Activated T-helper 17 cell treated with anti-CD3 and anti-CD28 coated beads, Interleukin-2, amount 50 U/mL, for 72 hours (primary cell): Measurements from ENCODE around the gene PTPRQ. TPM values are rescaled to one million over a fixed set of nuclear protein-coding genes. Genes with fewer than 3 reads are reported as not detected.

Experiments used
- ATAC-seq: fragments of 150-1000 bp; cut with Tn5 transposase; replicated peaks from 2 replicates; pipeline ENCODE4 v1.10.0; 2021; ENCODE audit warnings: mild to moderate bottlenecking, moderate library complexity
- H3K27ac Mint-ChIP-seq: one replicate; pipeline ENCODE4 v1.8.0; 2022; ENCODE audit warnings: mixed read lengths
- H3K27me3 Mint-ChIP-seq: one replicate; pipeline ENCODE4 v1.8.0; 2022; ENCODE audit warnings: mixed read lengths
- H3K36me3 Mint-ChIP-seq: one replicate; pipeline ENCODE4 v1.8.0; 2022; ENCODE audit warnings: low read depth, mild to moderate bottlenecking, mixed read lengths
- H3K4me1 Mint-ChIP-seq: one replicate; pipeline ENCODE4 v1.8.0; 2022; ENCODE audit warnings: mixed read lengths
- H3K4me3 Mint-ChIP-seq: one replicate; pipeline ENCODE4 v1.8.0; 2022; ENCODE audit warnings: mild to moderate bottlenecking, mixed read lengths
- H3K9me3 Mint-ChIP-seq: one replicate; pipeline ENCODE4 v1.8.0; 2022; ENCODE audit warnings: mixed read lengths
- total RNA-seq, 2 donors: library from RNA; stranded (reverse); gene quantifications; one replicate each; pipeline ENCODE4 v1.2.3, GENCODE V29; 2022

The PTPRQ gene
- total RNA-seq, 2 donors from 2014 or later: not detected

DNA sequence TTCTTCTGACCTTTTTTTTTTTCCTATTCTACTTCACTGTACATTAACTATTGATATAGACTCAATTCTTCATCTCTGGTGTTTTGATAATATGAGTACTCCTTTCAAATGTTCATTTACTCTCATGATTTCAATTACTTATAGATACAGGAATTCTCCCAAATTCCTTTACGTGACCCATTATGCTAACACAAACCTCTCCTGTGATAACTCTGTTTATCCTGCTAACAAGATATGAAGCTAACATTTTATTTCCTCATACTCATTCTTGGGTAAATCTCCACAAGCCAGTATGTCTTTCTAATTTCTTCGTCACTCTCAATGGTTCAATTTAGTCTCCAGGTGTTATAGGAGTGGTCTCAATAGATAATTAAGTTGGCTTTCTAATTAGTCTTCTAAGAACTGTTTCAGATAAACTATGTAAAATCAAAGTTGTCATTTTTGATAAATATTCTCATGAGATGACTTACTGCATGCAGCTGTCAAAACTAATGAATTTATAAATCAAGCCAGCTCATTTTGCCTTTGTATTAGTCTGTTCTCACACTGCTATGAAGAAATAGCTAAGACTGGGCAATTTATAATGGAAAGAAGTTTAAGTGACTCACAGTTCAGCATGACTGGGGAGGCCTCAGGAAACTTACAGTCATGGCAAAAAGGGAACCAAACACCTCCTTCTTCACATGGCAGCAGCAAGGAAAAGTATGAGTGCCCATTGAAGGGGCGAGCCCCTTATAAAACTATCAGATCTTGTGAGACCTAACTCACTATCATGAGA lies 132.8 kb downstream of the PTPRQ start:
- no peak for ATAC-seq
- Mint-ChIP-seq H3K27me3 (no peaks in the 10 kb centered on the region), H3K9me3 (peaks cover 13% of the 10 kb centered on the region), H3K27ac (no peak overlapping the region), H3K4me1 (no peaks in the 10 kb centered on the region), H3K4me3 (no peak overlapping the region), H3K36me3 (no peaks in the 10 kb centered on the region)

DNA sequence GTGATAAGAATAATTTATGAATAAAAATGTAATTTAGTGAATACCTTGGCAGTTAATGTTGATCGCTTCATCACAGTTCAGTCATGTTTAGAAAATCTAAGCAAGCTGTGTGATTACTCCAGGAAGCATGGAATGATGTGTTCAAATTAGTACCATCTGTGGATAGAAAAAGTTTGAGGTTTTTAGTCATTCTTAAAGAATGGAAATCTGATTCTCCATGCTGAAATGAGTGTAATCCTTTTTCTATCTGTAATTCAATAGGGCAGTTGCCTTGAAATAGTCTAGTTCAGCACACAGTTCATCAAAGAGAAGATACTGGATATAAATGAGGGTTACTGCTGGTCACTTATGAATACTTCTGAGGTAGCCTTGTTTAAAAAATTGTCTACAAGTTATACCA lies 136.2 kb downstream of the PTPRQ start:
- Mint-ChIP-seq H3K4me3 (no peak overlapping the region), H3K4me1 (no peaks in the 10 kb centered on the region), H3K9me3 (peaks cover 18% of the 10 kb centered on the region), H3K27ac (no peak overlapping the region), H3K27me3 (no peaks in the 10 kb centered on the region), H3K36me3 (no peaks in the 10 kb centered on the region)
- ATAC-seq: no peak

DNA sequence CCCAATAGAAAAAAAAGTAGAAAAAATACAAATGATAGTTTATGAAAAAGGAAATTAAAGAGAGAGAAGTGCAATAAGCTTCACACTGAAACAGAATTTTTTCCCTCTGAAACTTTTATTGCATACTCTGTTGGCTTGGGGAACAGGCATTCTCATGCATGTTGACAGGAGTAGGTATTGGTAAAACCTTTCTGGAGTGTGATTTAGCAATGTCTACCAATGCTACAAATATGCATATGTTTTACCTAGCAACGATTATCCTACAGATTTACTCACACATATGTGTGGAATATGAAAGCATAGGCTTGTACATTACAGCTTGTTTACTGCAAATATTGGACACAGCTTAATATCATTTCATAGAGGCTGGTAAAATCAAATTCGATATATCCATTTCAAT lies 137.7 kb downstream of the PTPRQ start:
- Mint-ChIP-seq H3K27ac (no peak overlapping the region), H3K4me1 (no peaks in the 10 kb centered on the region), H3K36me3 (no peaks in the 10 kb centered on the region), H3K27me3 (no peaks in the 10 kb centered on the region), H3K4me3 (no peak overlapping the region), H3K9me3 (peaks cover 22% of the 10 kb centered on the region)
- no peak for ATAC-seq

DNA sequence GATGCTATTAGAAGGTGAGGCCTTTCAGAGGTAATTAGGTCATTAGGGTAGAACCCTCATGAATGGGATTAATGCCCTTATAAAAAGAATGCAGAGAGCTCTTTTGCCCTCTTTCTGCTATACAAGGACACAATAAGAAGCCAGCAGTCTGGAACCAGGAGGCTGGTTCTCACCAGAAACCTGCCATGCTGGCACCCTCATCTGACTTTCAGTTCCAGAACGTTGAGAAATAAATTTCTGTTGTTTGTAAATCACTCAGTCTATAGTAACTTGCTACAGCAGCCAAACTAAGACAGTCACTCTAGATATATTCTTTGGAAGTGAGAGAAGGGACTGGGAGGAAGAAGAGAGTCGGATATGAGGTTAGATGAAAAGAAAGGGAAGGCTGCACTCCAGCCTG lies 138.4 kb downstream of the PTPRQ start:
- no peaks in the 10 kb centered on the region for H3K36me3 Mint-ChIP-seq
- H3K9me3 Mint-ChIP-seq: peaks cover 21% of the 10 kb centered on the region
- no peak for ATAC-seq
- H3K4me3 Mint-ChIP-seq: no peak overlapping the region
- no peak overlapping the region for H3K27ac Mint-ChIP-seq
- no peaks in the 10 kb centered on the region for H3K4me1 Mint-ChIP-seq
- no peaks in the 10 kb centered on the region for H3K27me3 Mint-ChIP-seq

DNA sequence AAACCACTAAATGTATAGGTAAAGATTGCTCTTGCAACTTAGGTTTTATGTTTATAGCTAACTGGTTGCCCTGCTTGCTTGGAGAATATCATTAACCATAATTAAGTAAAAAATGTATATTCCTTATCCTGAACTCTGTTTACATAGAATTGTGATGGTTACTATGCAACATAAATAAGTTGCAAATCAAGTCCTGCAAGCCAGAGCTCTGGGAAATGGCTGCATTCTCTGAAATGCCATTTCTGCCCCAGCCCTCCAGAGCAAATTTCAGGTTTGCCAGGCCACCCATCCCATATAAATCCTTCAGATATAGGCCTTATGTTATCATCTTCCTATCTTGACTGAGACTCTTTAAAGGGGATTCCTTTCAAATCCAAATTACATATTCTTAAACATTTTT lies 145.0 kb downstream of the PTPRQ start:
- H3K4me3 Mint-ChIP-seq: no peak overlapping the region
- H3K4me1 Mint-ChIP-seq: no peaks in the 10 kb centered on the region
- H3K27ac Mint-ChIP-seq: no peak overlapping the region
- H3K9me3 Mint-ChIP-seq: peaks cover 12% of the 10 kb centered on the region
- no peaks in the 10 kb centered on the region for H3K36me3 Mint-ChIP-seq
- H3K27me3 Mint-ChIP-seq: no peaks in the 10 kb centered on the region
- ATAC-seq: no peak

DNA sequence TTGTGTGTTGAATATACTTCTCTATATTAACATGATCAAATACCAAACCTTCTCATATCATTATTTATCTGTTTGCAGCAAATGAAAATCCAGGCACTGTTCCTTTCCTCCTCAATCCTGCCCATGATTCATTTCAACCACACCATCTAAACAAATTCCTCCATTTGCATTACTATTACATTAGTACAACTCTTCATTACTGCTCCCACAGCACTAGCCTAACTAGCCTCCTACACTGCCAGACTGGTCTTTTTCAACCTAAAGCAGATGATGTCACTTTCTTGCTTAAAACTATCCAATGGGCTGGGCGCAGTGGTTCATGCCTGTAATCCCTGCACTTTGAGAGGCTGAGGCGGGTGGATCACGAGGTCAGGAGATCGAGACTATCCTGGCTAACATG lies 146.1 kb downstream of the PTPRQ start:
- no peaks in the 10 kb centered on the region for H3K27me3 Mint-ChIP-seq

DNA sequence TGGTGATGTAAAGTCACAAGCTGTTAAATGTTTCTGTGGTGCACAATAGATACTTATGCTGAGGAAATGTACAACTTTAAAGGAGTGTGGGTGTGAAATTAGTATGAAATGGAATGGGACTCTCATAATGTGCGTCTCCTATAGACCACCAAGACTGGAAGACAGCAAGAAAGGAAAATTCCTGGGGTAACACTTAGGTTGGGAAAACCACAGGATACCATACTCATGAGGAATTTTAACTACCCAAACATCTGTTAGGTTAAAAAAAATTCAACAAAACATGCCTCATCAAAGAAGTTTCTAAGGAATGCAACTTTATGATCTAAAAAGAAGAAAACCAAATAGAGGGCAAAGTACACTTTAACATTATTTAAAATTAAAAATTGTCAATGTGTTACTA lies 149.7 kb downstream of the PTPRQ start:
- Mint-ChIP-seq H3K27ac (no peak overlapping the region), H3K9me3 (peaks cover 4% of the 10 kb centered on the region), H3K27me3 (no peaks in the 10 kb centered on the region), H3K4me3 (no peak overlapping the region), H3K4me1 (no peaks in the 10 kb centered on the region), H3K36me3 (no peaks in the 10 kb centered on the region)
- no peak for ATAC-seq

More for the DNA sequence above, 146.1 kb downstream of the PTPRQ start:
- Mint-ChIP-seq H3K9me3 (peaks cover 12% of the 10 kb centered on the region), H3K4me1 (no peaks in the 10 kb centered on the region), H3K36me3 (no peaks in the 10 kb centered on the region), H3K27ac (no peak overlapping the region), H3K4me3 (no peak overlapping the region)
- no peak for ATAC-seq

DNA sequence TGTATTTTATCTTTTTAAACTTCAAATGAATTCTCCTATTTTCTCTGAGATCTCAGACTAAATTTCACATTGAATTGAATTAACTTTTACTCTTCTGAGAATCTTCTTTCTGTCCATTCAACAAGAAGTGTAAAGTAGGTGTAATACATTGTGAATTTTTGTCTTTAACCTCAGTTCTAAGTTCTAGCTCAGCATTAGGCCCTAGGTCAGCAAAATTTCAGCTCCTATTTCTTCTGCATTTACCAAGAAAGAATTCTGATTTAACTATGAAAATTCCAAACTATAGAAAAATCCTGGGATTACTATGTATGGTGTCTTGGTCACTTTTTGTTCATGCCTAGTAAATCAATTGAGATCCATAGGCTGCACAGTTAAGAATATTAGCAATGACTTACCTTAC lies 152.5 kb downstream of the PTPRQ start:
- H3K27me3 Mint-ChIP-seq: no peaks in the 10 kb centered on the region
- ATAC-seq: no peak
- no peak overlapping the region for H3K4me3 Mint-ChIP-seq
- no peaks in the 10 kb centered on the region for H3K36me3 Mint-ChIP-seq
- H3K9me3 Mint-ChIP-seq: peaks cover 7% of the 10 kb centered on the region
- no peaks in the 10 kb centered on the region for H3K4me1 Mint-ChIP-seq
- H3K27ac Mint-ChIP-seq: no peak overlapping the region

DNA sequence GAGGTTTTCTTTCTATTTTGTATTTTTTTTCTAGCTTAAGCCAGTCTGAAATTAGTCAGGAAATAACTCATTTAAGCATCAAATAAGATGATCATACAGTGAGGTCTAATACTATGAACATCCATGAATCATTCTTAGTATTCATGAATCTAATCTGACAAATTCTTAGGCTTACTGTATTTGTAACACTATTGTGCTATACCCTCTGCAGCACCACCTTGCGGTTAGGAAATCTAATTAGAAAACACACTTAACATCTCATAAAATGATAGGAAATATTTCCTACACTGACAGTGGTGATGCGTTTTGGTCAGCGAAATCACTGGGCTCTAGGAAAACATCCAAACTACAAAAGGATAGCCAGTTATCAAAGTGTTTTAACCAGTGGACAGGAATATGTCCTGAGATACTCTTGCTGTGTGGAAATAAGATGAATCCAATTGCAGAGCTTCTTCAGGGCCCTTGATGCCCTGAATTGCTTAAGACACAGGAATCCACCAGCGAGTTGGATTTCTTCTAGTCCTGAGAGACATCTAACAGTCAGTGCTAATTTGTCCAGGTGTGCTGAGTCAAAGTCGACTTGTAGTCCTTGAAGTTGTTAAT lies 154.1 kb downstream of the PTPRQ start:
- peaks cover 7% of the 10 kb centered on the region for H3K9me3 Mint-ChIP-seq
- no peaks in the 10 kb centered on the region for H3K4me1 Mint-ChIP-seq
- no peak for ATAC-seq
- H3K4me3 Mint-ChIP-seq: no peak overlapping the region
- H3K36me3 Mint-ChIP-seq: no peaks in the 10 kb centered on the region
- H3K27ac Mint-ChIP-seq: no peak overlapping the region
- no peaks in the 10 kb centered on the region for H3K27me3 Mint-ChIP-seq

DNA sequence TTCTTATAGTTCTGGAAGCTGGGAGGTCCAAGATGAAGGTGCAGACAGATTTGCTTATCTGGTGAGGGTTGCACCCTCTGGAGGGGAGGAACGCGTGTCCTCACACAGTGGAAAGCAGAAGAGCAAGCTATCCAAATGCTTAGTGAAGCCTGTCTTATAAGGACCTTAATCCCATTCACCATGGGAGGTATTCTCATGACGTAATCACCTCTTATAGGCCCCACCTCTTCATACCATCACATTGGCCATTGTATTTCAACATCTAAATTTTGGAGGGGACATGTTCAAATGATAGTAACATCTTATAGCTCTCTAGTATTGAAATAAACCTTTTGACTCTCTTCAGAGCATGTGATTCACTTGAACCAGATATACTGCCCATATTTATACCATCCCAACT lies 158.4 kb downstream of the PTPRQ start:
- Mint-ChIP-seq H3K36me3 (no peaks in the 10 kb centered on the region), H3K9me3 (peaks cover 13% of the 10 kb centered on the region), H3K4me3 (no peak overlapping the region), H3K27me3 (no peaks in the 10 kb centered on the region), H3K4me1 (no peaks in the 10 kb centered on the region), H3K27ac (no peak overlapping the region)
- ATAC-seq: no peak

DNA sequence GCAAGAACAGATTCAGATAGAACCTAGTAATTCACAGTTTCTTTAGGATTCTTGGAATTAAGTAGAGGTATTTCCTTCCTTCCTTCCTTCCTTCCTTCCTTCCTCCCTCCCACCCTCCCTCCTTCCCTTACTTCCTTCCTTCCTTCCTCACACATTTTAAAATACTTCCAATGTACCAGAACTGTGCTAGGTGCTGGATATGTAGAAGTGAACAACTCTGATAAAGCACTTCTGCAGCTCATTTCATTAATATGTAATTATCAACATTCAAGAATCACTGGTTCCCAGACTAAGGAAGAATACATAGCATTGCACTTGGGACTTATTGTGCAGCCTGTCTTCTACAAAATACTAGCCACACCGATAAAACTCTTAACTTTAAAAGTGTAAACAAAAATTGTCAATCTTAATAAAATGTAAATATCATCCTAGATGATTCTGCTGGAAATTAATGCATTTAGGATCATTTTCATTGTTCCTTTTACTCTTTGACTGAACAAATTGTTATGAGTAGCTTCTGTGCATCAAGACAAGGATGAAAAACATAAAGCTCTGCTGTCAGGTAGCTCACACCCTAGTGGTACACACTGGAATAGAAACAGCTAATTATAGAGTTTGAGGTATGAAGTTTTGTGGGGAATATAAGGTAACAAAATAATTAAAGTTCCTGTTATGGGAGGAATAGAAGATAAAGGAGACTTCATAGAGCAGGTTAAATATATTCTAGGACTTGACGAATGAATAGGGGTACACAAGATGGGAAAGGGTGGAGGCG lies 163.5 kb downstream of the PTPRQ start:
- H3K9me3 Mint-ChIP-seq: peaks cover 15% of the 10 kb centered on the region
- no peak for ATAC-seq
- no peaks in the 10 kb centered on the region for H3K4me1 Mint-ChIP-seq
- no peaks in the 10 kb centered on the region for H3K27me3 Mint-ChIP-seq
- no peaks in the 10 kb centered on the region for H3K36me3 Mint-ChIP-seq
- no peak overlapping the region for H3K4me3 Mint-ChIP-seq
- no peak overlapping the region for H3K27ac Mint-ChIP-seq

DNA sequence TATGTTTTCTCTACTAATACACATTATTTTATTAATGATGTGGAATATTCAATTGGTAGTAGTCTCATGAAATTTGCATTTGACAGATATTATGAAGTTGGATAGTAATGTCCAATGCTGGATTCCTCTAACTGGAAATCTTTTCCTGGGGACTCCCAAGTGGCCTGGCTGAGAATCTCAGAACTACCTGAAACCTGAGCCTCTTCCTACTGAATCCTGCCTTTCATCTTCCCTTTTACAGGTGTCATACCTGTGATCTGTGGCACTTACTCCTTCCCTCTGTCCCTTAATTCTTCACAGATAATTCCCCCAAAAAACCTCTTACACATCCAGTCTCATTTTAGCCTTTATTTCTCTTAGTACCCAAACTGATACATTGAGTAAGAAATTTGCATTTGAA lies 173.7 kb downstream of the PTPRQ start:
- Mint-ChIP-seq H3K27ac (no peak overlapping the region), H3K9me3 (peaks cover 5% of the 10 kb centered on the region), H3K36me3 (no peaks in the 10 kb centered on the region), H3K4me1 (no peaks in the 10 kb centered on the region), H3K27me3 (no peaks in the 10 kb centered on the region), H3K4me3 (no peak overlapping the region)
- no peak for ATAC-seq

DNA sequence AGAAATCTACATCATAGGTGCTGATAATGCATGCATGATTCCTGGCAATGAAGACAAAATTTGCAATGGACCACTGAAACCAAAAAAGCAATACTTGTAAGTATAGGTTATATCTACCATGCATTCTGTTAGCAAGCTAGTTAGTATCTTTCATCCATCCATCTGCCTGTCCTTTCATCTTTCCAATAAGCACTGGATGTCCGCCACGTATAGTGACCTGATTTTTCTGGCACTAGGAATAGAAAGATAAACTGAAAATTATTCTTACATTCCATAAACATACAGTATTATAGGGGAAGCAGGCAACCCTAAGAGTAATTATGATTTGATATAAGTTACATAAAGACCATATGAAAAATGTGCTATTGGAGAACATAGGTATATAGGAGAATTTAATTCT lies 176.2 kb downstream of the PTPRQ start:
- no peaks in the 10 kb centered on the region for H3K4me1 Mint-ChIP-seq
- ATAC-seq: no peak
- H3K9me3 Mint-ChIP-seq: peaks cover 4% of the 10 kb centered on the region
- no peaks in the 10 kb centered on the region for H3K36me3 Mint-ChIP-seq
- no peak overlapping the region for H3K4me3 Mint-ChIP-seq
- no peak overlapping the region for H3K27ac Mint-ChIP-seq
- H3K27me3 Mint-ChIP-seq: no peaks in the 10 kb centered on the region

DNA sequence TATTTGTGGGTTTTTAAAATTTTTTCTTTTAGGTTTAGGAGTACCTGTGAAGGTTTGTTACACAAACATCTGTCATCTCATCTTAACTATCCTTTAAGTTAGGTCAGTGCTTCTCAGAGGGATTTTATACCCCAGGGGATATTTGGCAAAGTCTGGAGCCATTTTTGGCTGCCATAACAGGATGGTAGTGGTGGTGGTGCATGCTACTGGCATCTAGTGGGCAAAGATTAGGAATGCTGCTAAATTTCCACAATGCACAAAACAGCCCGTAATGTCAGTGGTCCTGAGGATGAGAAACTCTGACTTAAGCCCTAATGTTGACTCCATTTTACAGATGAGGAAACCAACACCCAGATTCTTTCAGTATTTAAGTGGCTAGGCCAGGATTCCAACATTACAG lies 178.2 kb downstream of the PTPRQ start:
- H3K27ac Mint-ChIP-seq: no peak overlapping the region
- no peak for ATAC-seq
- no peak overlapping the region for H3K4me3 Mint-ChIP-seq
- no peaks in the 10 kb centered on the region for H3K27me3 Mint-ChIP-seq
- no peaks in the 10 kb centered on the region for H3K36me3 Mint-ChIP-seq
- H3K9me3 Mint-ChIP-seq: no peaks in the 10 kb centered on the region
- H3K4me1 Mint-ChIP-seq: no peaks in the 10 kb centered on the region

DNA sequence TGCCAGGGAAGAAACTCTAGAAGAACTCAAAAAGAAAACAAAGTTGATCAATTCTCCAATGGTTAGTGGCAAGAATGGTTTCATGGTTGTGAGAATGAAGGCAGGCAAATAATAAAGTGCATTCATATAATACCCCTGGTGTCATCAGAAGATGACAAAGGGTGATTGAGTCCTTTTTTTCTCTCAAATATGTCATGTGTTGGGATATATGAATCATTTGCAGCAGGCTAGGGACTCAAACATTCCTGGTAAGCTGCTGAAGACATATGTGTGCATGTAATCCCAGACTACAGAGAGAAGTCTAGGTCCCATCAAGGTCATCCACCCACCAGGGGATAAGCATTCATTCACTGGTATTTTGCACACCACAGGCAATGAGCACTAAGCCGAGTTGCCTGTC lies 181.0 kb downstream of the PTPRQ start:
- Mint-ChIP-seq H3K9me3 (peaks cover 3% of the 10 kb centered on the region), H3K27ac (no peak overlapping the region), H3K36me3 (no peaks in the 10 kb centered on the region)

More for the DNA sequence above, 181.0 kb downstream of the PTPRQ start:
- no peaks in the 10 kb centered on the region for H3K4me1 Mint-ChIP-seq
- ATAC-seq: no peak
- no peaks in the 10 kb centered on the region for H3K27me3 Mint-ChIP-seq
- no peak overlapping the region for H3K4me3 Mint-ChIP-seq
